SK-N-SH treated with all-trans-retinoic acid at 6 μM for 48 hours (cell line): ENCODE measurements around the gene ATP8A1.

Experiments used
- ATAC-seq: fragments of 200-7000 bp; cut with Tn5 transposase; 3 replicates; pipeline ENCODE4 v1.9.1; 2020; ENCODE audit warnings: mild to moderate bottlenecking, moderate library complexity
- BACH2 ChIP-seq: fragments of 250-450 bp; sonication (Bioruptor Pico); IDR thresholded peaks from 2 replicates; pipeline ENCODE4 v1.9.0; 2021; ENCODE audit warnings: mild to moderate bottlenecking, borderline replicate concordance
- CREB5 ChIP-seq: fragments of 250-450 bp; sonication (Bioruptor Pico); IDR thresholded peaks from 2 replicates; pipeline ENCODE4 v1.5.1; 2020; ENCODE audit warnings: low read depth, mild to moderate bottlenecking, moderate library complexity
- CSRNP3 ChIP-seq: fragments of 250-450 bp; sonication (Bioruptor Pico); IDR thresholded peaks from 2 replicates; pipeline ENCODE4 v1.5.1; 2021; ENCODE audit warnings: mild to moderate bottlenecking, moderate library complexity
- ESRRG ChIP-seq: fragments of 250-450 bp; sonication (Bioruptor Pico); IDR thresholded peaks from 2 replicates; pipeline ENCODE4 v1.6.1; 2021; ENCODE audit warnings: mild to moderate bottlenecking
- GLIS3 ChIP-seq: fragments of 250-450 bp; sonication (Bioruptor Pico); IDR thresholded peaks from 2 replicates; pipeline ENCODE4 v1.5.0; 2020; ENCODE audit warnings: mild to moderate bottlenecking, moderate library complexity
- ISL1 ChIP-seq: fragments of 250-450 bp; sonication (Bioruptor Pico); IDR thresholded peaks from 2 replicates; pipeline ENCODE4 v2.1.2; 2022; ENCODE audit warnings: mild to moderate bottlenecking, moderate library complexity
- OSR1 ChIP-seq: fragments of 250-450 bp; sonication (Bioruptor Pico); IDR thresholded peaks from 2 replicates; pipeline ENCODE4 v1.8.0; 2022; ENCODE audit warnings: moderate library complexity, mild to moderate bottlenecking, inconsistent platforms
- PATZ1 ChIP-seq: fragments of 250-450 bp; sonication (Bioruptor Pico); IDR thresholded peaks from 2 replicates; pipeline ENCODE4 v1.8.0; 2020; ENCODE audit warnings: mild to moderate bottlenecking, moderate library complexity, borderline replicate concordance
- PPARA ChIP-seq: fragments of 250-450 bp; sonication (Bioruptor Pico); IDR thresholded peaks from 2 replicates; pipeline ENCODE4 v1.5.0; 2020; ENCODE audit warnings: mild to moderate bottlenecking, borderline replicate concordance
- RARB ChIP-seq: fragments of 250-450 bp; sonication (Bioruptor Pico); IDR thresholded peaks from 2 replicates; pipeline ENCODE4 v1.8.0; 2021; ENCODE audit warnings: mild to moderate bottlenecking, moderate library complexity
- SNAI2 ChIP-seq: fragments of 250-450 bp; sonication (Bioruptor Pico); IDR thresholded peaks from 2 replicates; pipeline ENCODE4 v1.5.0; 2020; ENCODE audit warnings: mild to moderate bottlenecking, moderate library complexity
- TCF4 ChIP-seq: fragments of 250-450 bp; sonication (Bioruptor Pico); IDR thresholded peaks from 2 replicates; pipeline ENCODE4 v1.8.0; 2021; ENCODE audit warnings: mild to moderate bottlenecking, moderate library complexity, borderline replicate concordance
- TOX ChIP-seq: fragments of 250-450 bp; sonication (Bioruptor Pico); IDR thresholded peaks from 2 replicates; pipeline ENCODE4 v1.8.0; 2021; ENCODE audit warnings: mild to moderate bottlenecking, moderate library complexity, borderline replicate concordance
- TSHZ2 ChIP-seq: fragments of 250-450 bp; sonication (Bioruptor Pico); IDR thresholded peaks from 2 replicates; pipeline ENCODE4 v1.5.0; 2020; ENCODE audit warnings: mild to moderate bottlenecking, moderate library complexity
- ZC3H10 ChIP-seq: fragments of 250-450 bp; sonication (Bioruptor Pico); IDR thresholded peaks from 2 replicates; pipeline ENCODE4 v1.5.1; 2021; ENCODE audit warnings: mild to moderate bottlenecking, moderate library complexity
- ZFP3 ChIP-seq: fragments of 250-450 bp; sonication (Bioruptor Pico); IDR thresholded peaks from 2 replicates; pipeline ENCODE4 v1.5.0; 2020; ENCODE audit warnings: mild to moderate bottlenecking, moderate library complexity
- ZFP30 ChIP-seq: fragments of 450-650 bp; formaldehyde crosslinking; IDR thresholded peaks from 2 replicates; pipeline ENCODE4 v1.5.0; 2022; ENCODE audit warnings: mild to moderate bottlenecking, moderate library complexity
- ZNF565 ChIP-seq: fragments of 450-650 bp; formaldehyde crosslinking; conservative IDR thresholded peaks from 2 replicates; pipeline ENCODE4 v1.5.0; 2020; ENCODE audit warnings: low read depth, mild to moderate bottlenecking, moderate library complexity
- ZNF8 ChIP-seq: fragments of 450-650 bp; formaldehyde crosslinking; IDR thresholded peaks from 2 replicates; pipeline ENCODE4 v1.5.0; 2020; ENCODE audit warnings: mild to moderate bottlenecking, moderate library complexity

Gene ATP8A1

GRCh38 chr4:42573249-42573648, 83.7 kb downstream of the ATP8A1 start:
- no peak for TF ChIP-seq PATZ1 (CRISPR knock-in tag)
- no peak for TF ChIP-seq BACH2 (CRISPR knock-in tag)
- TF ChIP-seq SNAI2 (CRISPR knock-in tag) = no peak

GRCh38 chr4:42570221-42570620, 86.7 kb downstream of the ATP8A1 start:
- no peak for TF ChIP-seq GLIS3 (CRISPR knock-in tag)
- no peak for TF ChIP-seq BACH2 (CRISPR knock-in tag)
- TF ChIP-seq TOX = no peak
- TF ChIP-seq ZFP30 (CRISPR knock-in tag) = no peak
- no peak for TF ChIP-seq PPARA
- ATAC-seq = peak; percentile 35; the same call in 1 of the 3 replicates

More at GRCh38 chr4:42573249-42573648, 83.7 kb downstream of the ATP8A1 start:
- ATAC-seq = no peak

- peak; percentile 98 for ATAC-seq
- TF ChIP-seq ZC3H10 (CRISPR knock-in tag) = no peak
- TF ChIP-seq ZFP30 (CRISPR knock-in tag) = no peak
- TF ChIP-seq TCF4 (CRISPR knock-in tag) = no peak
- no peak for TF ChIP-seq CREB5 (CRISPR knock-in tag)
- no peak for TF ChIP-seq ZNF8 (CRISPR knock-in tag)
- no peak for TF ChIP-seq SNAI2 (CRISPR knock-in tag)
- no peak for TF ChIP-seq BACH2 (CRISPR knock-in tag)
- TF ChIP-seq ZNF565 (CRISPR knock-in tag) = no peak
- no peak for TF ChIP-seq ESRRG (CRISPR knock-in tag)
- no peak for TF ChIP-seq GLIS3 (CRISPR knock-in tag)
- no peak for TF ChIP-seq TSHZ2 (CRISPR knock-in tag)
- TF ChIP-seq RARB (CRISPR knock-in tag) = no peak
- no peak for TF ChIP-seq CSRNP3 (CRISPR knock-in tag)
- no peak for TF ChIP-seq ISL1
- no peak for TF ChIP-seq TOX
- TF ChIP-seq OSR1 (CRISPR knock-in tag) = no peak
- no peak for TF ChIP-seq ZFP3
- TF ChIP-seq PPARA = no peak
- no peak for TF ChIP-seq PATZ1 (CRISPR knock-in tag)
These were observed 88.2 kb downstream of the ATP8A1 start for GRCh38 chr4:42568610-42569207.

- ATAC-seq = no peak
These were observed 90.1 kb downstream of the ATP8A1 start for GRCh38 chr4:42566835-42567234.

More at GRCh38 chr4:42566835-42567234, 90.1 kb downstream of the ATP8A1 start:
- TF ChIP-seq OSR1 (CRISPR knock-in tag) (no peak), TOX (no peak), ISL1 (no peak)
